Mucosa of gallbladder (tissue), 1 donor: ENCODE results near the gene PDE2A. TPM values are rescaled to one million over a fixed set of nuclear protein-coding genes. Genes with fewer than 3 reads are reported as not detected.

Source experiments
- DNase-seq: peaks from one replicate; pipeline ENCODE4 v3.0.0-alpha.2; 2020; ENCODE audit warnings: low spot score
- total RNA-seq: library from RNA; stranded (reverse); gene quantifications from one replicate; pipeline ENCODE4 v1.2.1, GENCODE V29; 2021
- donor health status: DM: no; HTN: no; CAD: no.

Gene PDE2A
- total RNA-seq, 1 donor from 2014 or later: 23.7 TPM

- DNase-seq: no peak
These were observed 37.0 kb downstream of the PDE2A start for GRCh38 chr11:72637198-72637597.

DNA sequence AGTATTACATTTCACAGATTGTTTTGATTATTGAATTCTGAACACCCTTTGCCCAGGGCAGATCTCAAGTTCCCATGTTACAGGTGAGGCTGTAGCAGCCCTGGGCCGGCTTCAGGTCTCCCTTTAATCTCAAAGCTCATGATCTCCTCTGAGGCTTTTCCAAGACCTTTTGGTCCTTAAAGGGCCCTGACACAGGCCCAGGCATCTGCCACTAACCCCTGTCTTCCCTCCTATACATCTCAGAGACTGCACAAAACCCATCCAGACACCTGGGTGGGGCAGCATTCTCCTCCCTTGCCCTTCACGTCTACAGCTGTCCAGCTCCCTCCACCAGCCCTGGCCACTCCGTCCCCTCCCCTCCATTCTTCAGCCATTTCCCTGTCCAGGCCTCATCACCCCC lies 37.8 kb downstream of the PDE2A start:
- no peak for DNase-seq

DNA sequence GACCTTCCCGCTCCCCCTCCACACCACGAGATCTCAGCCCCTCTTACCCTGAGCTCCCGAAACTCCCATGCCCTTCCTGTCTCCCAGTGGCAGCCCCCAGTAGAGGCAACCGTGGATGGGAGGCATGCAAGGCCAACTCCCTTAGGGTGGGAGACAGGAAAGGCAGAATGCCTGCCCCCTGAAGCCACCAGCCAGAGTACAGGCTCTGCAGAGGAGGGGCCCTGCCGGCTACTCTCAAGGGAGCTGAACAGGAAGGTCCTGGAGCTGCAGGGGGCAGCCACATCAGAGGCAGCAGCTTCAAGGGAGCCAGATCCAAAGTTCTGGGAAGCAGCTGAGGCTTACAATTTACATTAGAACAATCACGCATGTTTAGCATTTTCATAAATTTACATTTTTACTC lies 38.3 kb downstream of the PDE2A start:
- no peak for DNase-seq

- DNase-seq: no peak
These were observed 38.8 kb downstream of the PDE2A start for GRCh38 chr11:72635309-72635915.

GRCh38 chr11:72634472-72635095 lies 39.6 kb downstream of the PDE2A start:
- no peak for DNase-seq

DNA sequence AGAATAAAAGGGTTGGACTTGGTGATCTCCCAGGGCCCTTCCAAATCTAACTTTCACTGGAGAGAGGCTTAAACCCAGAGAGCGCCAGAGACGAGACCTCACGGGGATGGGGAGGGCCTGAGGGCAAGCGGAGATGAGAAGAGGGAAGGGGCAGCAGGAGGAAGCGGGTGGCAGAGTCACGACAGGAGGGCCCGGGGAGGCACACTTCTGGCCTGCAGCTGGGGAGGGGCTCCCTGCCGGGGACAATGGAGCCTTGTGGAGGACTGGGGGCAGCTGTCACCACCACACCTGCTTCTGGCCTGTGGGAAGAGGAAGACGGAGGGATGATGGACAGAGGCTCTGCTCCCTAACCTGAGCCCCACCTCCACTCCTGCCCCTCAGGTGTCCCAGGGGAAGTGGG lies 40.2 kb downstream of the PDE2A start:
- DNase-seq: no peak

DNA sequence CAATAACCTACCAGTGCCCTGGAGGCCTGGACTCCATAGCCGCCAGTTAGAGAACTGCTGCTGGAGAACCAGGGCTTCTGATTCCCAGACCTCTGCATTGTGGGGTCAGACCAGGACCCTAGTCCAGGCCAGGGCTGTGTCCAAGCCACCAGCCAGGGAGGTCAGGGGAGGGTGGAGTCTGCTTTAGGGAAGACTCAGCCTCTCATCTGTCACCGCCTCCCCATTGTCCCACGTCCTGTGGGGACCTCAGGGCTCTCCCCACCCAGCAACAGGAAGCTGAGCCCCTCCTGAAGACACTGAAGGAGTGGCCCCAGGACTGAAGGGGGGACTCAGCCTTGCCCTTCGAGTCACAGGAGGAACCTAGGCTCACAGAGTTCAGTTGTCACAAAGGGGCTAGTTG lies 41.2 kb downstream of the PDE2A start:
- no peak for DNase-seq

DNA sequence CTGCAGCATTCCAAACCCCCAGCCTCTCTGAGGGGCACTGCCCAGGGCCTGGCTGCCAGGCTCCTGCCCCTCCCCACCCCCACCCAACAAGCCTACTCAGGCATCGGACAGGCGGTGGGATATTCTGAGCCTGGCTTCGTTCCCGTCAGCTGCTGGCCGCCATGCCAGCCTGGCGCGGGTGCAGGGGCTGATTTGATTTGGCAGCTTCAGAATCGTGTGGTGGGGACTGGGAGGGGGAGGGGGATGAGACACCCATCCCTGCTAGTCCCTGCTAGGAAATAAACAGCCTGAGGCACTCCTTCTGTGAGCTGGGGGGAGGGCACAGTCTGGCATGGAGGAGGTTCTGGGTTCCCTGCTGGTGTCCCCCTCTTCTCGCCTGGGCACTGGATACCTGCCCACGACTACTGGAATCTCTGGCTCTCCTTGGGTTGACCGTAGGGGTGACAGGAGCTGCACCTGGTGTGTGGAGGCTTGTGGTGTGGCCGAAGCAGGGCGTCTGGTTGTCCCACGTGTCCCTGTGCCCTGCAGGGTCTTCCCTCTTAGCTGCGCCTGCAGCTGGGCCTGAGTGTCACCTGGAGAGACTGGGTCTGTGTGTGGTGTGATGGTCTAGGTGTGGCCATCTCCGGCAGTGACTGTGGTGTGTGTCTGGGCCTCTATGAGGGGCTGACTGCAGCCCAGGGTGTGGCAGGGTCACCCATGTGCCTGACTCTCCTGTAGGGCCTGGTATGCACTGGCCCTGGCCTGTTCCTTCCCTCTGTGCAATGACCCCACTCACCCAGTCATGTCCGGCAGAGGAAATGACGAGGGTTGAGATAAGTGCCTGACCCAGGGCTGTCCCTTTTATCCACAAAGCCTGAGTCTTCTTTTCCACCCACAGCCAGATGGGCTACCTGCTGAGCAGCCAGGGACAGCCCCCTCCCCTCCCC lies 42.2 kb downstream of the PDE2A start:
- DNase-seq: peak; percentile 29

GRCh38 chr11:72630104-72630852 lies 43.9 kb downstream of the PDE2A start:
- DNase-seq: no peak

- peak; percentile 60 for DNase-seq
These were observed 45.0 kb downstream of the PDE2A start for GRCh38 chr11:72629266-72629665.

DNA sequence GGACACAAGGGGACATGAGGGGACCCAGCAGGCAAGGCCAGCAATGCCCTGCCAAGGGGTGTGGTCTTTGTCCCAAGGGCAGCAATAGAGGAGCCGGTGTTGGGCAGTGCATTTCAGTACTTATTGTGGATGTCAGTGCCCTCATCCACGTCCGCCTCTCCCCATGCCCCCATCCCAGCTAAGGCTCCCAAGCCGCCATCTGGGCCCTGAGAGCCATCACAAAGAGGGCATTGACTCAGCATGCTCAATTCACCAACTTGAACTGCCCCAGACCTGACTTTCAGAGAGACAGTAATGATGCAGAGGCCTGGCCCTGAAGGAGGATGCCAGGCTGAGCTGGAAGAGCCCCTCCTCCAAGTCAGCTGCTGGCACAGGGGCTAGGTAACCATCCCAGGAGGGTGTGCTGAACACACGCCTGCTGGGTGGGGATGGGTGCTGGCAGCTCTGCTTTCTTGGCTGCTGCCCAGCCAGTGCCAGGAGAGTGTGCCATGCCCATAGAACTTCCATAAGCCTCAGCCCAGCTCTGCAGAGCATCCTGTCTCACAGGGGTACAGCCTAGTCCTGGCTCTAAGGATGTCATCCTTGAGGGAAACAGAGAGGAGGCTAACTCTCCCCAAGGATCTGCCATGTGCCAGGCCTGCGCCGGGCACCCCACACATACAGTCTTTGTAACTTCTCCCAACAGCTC lies 46.5 kb downstream of the PDE2A start:
- no peak for DNase-seq

DNA sequence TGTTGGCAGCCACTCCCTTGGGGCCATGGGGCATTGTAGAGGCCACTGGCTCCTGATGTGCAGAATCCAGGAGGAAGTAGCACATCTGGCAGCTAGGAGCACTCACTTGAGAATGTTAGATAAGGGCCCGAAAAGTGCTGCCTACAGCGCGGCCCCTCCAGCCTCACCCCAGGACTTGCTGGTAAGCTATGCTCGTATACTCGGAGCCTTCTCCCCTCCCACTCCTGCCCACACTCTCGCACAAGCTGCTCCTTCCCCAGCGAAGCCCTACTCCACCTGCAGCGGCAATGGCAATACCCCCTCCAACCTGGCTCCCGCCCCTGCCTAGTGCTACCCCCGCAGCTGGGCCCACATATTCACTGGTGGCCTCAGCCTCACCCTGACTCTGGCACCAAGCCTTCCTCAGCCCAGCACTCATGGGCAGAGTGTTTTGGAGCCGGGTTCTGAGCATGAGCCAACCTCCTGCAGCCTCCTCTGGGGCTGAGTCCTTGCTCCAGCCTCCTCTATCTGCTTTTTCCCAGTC lies 47.7 kb downstream of the PDE2A start:
- no peak for DNase-seq

DNA sequence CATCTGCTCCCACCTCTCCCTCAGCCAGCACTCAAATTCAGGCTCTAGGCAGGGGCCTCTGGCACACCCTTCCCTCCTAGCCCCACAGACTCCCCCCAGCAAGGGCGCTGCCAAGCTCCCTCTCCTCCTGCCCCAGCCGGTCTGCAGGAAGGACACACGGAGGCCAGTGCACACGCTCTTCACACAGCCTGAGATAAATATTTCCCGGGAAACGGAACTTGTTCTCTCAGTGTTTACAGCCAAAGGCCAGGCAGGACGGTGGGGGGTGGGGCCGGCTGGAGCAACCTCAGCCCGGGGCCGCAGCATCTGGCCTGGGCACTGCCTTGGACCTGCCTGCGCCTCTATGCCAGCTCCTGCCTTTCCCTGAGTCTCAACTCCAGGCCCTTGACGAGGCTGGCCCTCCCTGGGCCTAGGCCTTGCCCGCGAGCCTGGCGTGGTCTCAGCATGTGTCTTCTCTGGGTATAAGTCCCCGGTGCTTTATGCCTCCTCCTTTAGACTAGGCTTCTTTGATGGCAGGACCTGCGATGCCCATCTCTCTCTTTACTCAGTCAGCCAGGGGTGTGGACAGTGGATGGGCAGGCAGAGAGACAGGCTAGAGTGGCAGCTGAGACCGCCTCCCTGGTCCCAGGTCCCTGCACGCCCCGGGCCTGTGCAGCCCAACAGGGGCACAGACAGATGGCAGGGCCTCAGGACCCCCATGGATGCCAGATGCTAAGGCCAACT lies 48.4 kb downstream of the PDE2A start:
- peak; percentile 56 for DNase-seq

- no peak for DNase-seq
These were observed 49.6 kb downstream of the PDE2A start for GRCh38 chr11:72624496-72625201.

GRCh38 chr11:72623052-72623451 lies 51.2 kb downstream of the PDE2A start:
- DNase-seq: no peak

GRCh38 chr11:72621008-72621610 lies 53.1 kb downstream of the PDE2A start:
- DNase-seq: no peak

GRCh38 chr11:72618803-72619202 lies 55.4 kb downstream of the PDE2A start:
- peak; percentile 46 for DNase-seq

- peak; percentile 37 for DNase-seq
These were observed 57.0 kb downstream of the PDE2A start for GRCh38 chr11:72617080-72617762.

- no peak for DNase-seq
These were observed 57.6 kb downstream of the PDE2A start for GRCh38 chr11:72616655-72617054.
